ENCODE measurements around the gene RGMA.

DNA sequence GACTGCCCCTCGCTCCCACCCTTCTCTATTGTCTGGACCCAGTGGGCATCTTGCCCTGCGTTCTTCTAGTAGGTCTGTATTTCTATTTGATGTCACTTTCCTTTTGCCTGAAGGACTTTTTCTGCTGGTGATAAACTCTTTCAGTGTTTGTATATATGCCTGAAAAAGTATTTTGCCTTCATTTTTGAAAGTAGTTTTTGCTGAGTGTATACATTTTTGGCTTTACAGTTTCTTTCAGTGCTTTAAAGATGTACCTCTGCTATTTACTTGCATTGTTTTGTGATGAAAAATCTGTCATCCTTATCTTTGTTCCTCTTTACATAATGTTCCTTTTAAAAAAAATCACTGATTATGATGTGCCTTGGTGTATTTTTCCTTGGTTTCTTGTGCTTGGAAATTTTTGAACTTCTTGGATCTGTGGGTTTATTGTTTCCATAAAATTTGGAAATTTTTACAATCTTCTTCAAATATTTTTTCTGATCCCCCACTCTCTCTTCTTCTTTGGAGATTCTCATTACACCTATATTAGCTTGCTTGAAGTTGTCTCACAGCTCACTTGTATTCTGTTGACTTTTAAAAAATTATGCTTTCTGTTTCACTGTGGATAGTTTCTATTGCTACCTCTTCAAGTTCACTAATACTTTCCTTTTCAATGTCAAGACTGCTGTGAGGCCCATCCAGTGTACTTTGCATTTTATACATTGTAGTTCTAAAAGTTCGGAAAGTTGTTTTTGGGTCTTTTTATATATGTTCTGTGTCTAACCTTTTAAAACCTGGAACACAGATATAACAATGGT lies 67.8 kb downstream of the RGMA start:
- no peak for TF ChIP-seq POLR2AphosphoS5 (IDR thresholded peaks at IDR 0.05; ENCODE audit: low read depth, low read length)
- TF ChIP-seq FOXP2 (optimal IDR thresholded peaks at IDR 0.05; ENCODE audit: borderline replicate concordance, extremely low read depth, extremely low read length, insufficient read depth): no peak
- TF ChIP-seq TAF1 (IDR thresholded peaks at IDR 0.05; ENCODE audit: borderline replicate concordance, insufficient read depth, low read length): no peak
- no peak for TF ChIP-seq REST (IDR thresholded peaks at IDR 0.05; ENCODE audit: insufficient read depth in 1 of 2, low read depth in 2 of 2, low read length in 2 of 2)

Data from PFSK-1 (cell line).